A673 (cell line): ENCODE results near the gene CIBAR2. TPM values are rescaled to one million over a fixed set of nuclear protein-coding genes. Genes with fewer than 3 reads are reported as not detected.

Source experiments
- BruUV-seq: library from RNA; stranded (reverse); fragments of 400-500 nt; replicated peaks from 2 replicates; lab custom pipeline; 2021; lab: Mats Ljungman, UMichigan
- CTCF ChIA-PET: fragments of 300-600 bp; sonication (Branson Sonifier 250); formaldehyde crosslinking; loops from one replicate; lab custom pipeline; 2022; ENCODE audit warnings: antibody characterized with exemption; lab: Charles Lee
- POLR2A ChIA-PET: fragments of 300-600 bp; sonication (Branson Sonifier 250); formaldehyde crosslinking; loops from one replicate; lab custom pipeline; 2022; ENCODE audit warnings: antibody characterized with exemption; ENCODE audit not compliant: low non-redundant PET; lab: Charles Lee
- DNase-seq: peaks from one replicate; pipeline ENCODE4 v3.0.0-alpha.2; 2015; ENCODE audit warnings: low spot score
- H3K27ac ChIP-seq: fragments of 200-600 bp; sonication (generic); 2 replicates; pipeline ENCODE4 v1.5.1; 2016; ENCODE audit warnings: mixed run types, low read depth, mild to moderate bottlenecking, mixed read lengths, antibody characterized with exemption, low read length; ENCODE audit not compliant: poor library complexity, severe bottlenecking
- H3K27me3 ChIP-seq: fragments of 200-600 bp; sonication (generic); replicated peaks from 2 replicates; pipeline ENCODE4 v1.6.1; 2017; ENCODE audit warnings: mixed run types, low read depth, mild to moderate bottlenecking, mixed read lengths, antibody characterized with exemption, low read length; ENCODE audit not compliant: insufficient read depth, poor library complexity
- H3K36me3 ChIP-seq: fragments of 200-600 bp; sonication (generic); 2 replicates; pipeline ENCODE4 v1.6.1; 2016; ENCODE audit warnings: mixed run types, mild to moderate bottlenecking, mixed read lengths, antibody characterized with exemption, low read length; ENCODE audit not compliant: insufficient read depth, poor library complexity, severe bottlenecking
- H3K4me1 ChIP-seq: fragments of 200-600 bp; sonication (generic); 2 replicates; pipeline ENCODE4 v1.6.1; 2017; ENCODE audit warnings: mixed run types, mild to moderate bottlenecking, mixed read lengths, antibody characterized with exemption, low read length; ENCODE audit not compliant: insufficient read depth, poor library complexity, severe bottlenecking
- H3K4me3 ChIP-seq: fragments of 200-600 bp; sonication (generic); 2 replicates; pipeline ENCODE4 v1.5.1; 2016; ENCODE audit warnings: low read depth, mixed run types, mild to moderate bottlenecking, mixed read lengths, low read length; ENCODE audit not compliant: poor library complexity, severe bottlenecking
- H3K9me3 ChIP-seq: fragments of 200-600 bp; sonication (generic); 2 replicates; pipeline ENCODE4 v1.6.1; 2016; ENCODE audit warnings: mixed run types, low read depth, mild to moderate bottlenecking, mixed read lengths, antibody characterized with exemption, low read length; ENCODE audit not compliant: poor library complexity, severe bottlenecking
- CTCF ChIP-seq: fragments of 300-800, 200-600 bp; sonication (generic); conservative IDR thresholded peaks from 2 replicates; pipeline ENCODE4 v1.5.1; 2017; ENCODE audit warnings: low read depth, mild to moderate bottlenecking, antibody characterized with exemption, low read length, moderate library complexity, mixed read lengths
- EZH2 ChIP-seq: fragments of 200-600 bp; sonication (generic); IDR thresholded peaks from 2 replicates; pipeline ENCODE4 v1.6.1; 2017; ENCODE audit warnings: borderline replicate concordance, low read depth, mild to moderate bottlenecking, mixed read lengths, antibody characterized with exemption, low read length; ENCODE audit not compliant: poor library complexity, severe bottlenecking
- intact Hi-C: fragments of 100-400 bp; cut with micrococcal nuclease; formaldehyde crosslinking; loops from one replicate; pipeline ENCODE4 v1.10.0; 2022; ENCODE audit not compliant: unreplicated experiment
- total RNA-seq: library from RNA; stranded (reverse); gene quantifications from 2 replicates; pipeline ENCODE4 v1.2.3, GENCODE V29; 2021

CIBAR2 gene
- total RNA-seq, 1 experiment from 2014 or later: not detected

GRCh38 chr16:85146922-85147651 is 34.8 kb upstream of the CIBAR2 start:
- Histone ChIP-seq H3K4me1 (peaks cover 14% of the 10 kb centered on the region), H3K27ac (no peak overlapping the region), H3K4me3 (no peak overlapping the region), H3K27me3 (no peaks in the 10 kb centered on the region), H3K36me3 (no peaks in the 10 kb centered on the region), H3K9me3 (no peaks in the 10 kb centered on the region)
- no peak for TF ChIP-seq EZH2
- no peak for TF ChIP-seq CTCF
- intact Hi-C loops: no loop called here
- CTCF ChIA-PET: no interaction called here
- no TSS peak for BruUV-seq
- no peak for DNase-seq
- POLR2A ChIA-PET: no interaction called here

GRCh38 chr16:85146532-85146797 is 34.2 kb upstream of the CIBAR2 start:
- H3K36me3 ChIP-seq: no peaks in the 10 kb centered on the region
- POLR2A ChIA-PET: no interaction called here
- no peaks in the 10 kb centered on the region for H3K9me3 ChIP-seq
- H3K27me3 ChIP-seq: no peaks in the 10 kb centered on the region
- intact Hi-C loops: no loop called here
- H3K4me1 ChIP-seq: peaks cover 8% of the 10 kb centered on the region
- CTCF ChIA-PET: no interaction called here
- no peak for DNase-seq
- TF ChIP-seq EZH2 (no peak), CTCF (no peak)
- no peak overlapping the region for H3K27ac ChIP-seq
- H3K4me3 ChIP-seq: no peak overlapping the region
- BruUV-seq: no TSS peak

GRCh38 chr16:85145734-85146531 is 33.7 kb upstream of the CIBAR2 start:
- Histone ChIP-seq H3K9me3 (no peaks in the 10 kb centered on the region), H3K36me3 (no peaks in the 10 kb centered on the region), H3K4me3 (no peak overlapping the region), H3K27me3 (no peaks in the 10 kb centered on the region), H3K27ac (no peak overlapping the region), H3K4me1 (peaks cover 2% of the 10 kb centered on the region)
- TF ChIP-seq EZH2: no peak
- ChIA-PET CTCF (no interaction called here), POLR2A (no interaction called here)
- BruUV-seq: no TSS peak
- intact Hi-C loops: no loop called here
- DNase-seq: no peak
